ENCODE measurements around the gene FLOT1. TPM values are rescaled to one million over a fixed set of nuclear protein-coding genes. Genes with fewer than 3 reads are reported as not detected.

The FLOT1 gene
- total and polyA plus RNA-seq, 9 of the 15 experiments (the other 6 are each of a cell fraction or from before 2014, with no cell fraction given) = 11.7 to 149 (median 118) TPM

- peak; percentile 15 for TF ChIP-seq TAF9B (IDR thresholded peaks at IDR 0.05; ENCODE audit: partially characterized antibody)
- peak; percentile 32 to 60; a peak in 2 of 4 replicates for TF ChIP-seq KDM1A (IDR thresholded peaks at IDR 0.05)
- no peak for TF ChIP-seq AFF1 (IDR thresholded peaks at IDR 0.05; ENCODE audit: low read depth in 1 of 2, partially characterized antibody in 2 of 2)
- TF ChIP-seq, protein P1, sequence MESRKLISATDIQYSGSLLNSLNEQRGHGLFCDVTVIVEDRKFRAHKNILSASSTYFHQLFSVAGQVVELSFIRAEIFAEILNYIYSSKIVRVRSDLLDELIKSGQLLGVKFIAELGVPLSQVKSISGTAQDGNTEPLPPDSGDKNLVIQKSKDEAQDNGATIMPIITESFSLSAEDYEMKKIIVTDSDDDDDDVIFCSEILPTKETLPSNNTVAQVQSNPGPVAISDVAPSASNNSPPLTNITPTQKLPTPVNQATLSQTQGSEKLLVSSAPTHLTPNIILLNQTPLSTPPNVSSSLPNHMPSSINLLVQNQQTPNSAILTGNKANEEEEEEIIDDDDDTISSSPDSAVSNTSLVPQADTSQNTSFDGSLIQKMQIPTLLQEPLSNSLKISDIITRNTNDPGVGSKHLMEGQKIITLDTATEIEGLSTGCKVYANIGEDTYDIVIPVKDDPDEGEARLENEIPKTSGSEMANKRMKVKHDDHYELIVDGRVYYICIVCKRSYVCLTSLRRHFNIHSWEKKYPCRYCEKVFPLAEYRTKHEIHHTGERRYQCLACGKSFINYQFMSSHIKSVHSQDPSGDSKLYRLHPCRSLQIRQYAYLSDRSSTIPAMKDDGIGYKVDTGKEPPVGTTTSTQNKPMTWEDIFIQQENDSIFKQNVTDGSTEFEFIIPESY (CRISPR knock-in tag; IDR thresholded peaks at IDR 0.05) = 0 out of 2 replicates have a peak, but pooled peaks have one; percentile 32
- no peak for TF ChIP-seq MAFG (tag; conservative IDR thresholded peaks at IDR 0.05)
- no peak for TF ChIP-seq RFX7 (CRISPR knock-in tag; IDR thresholded peaks at IDR 0.05)
- TF ChIP-seq HNRNPLL (IDR thresholded peaks at IDR 0.05; ENCODE audit: low read depth, low read length, poor library complexity, severe bottlenecking) = no peak
- TF ChIP-seq SNIP1 (IDR thresholded peaks at IDR 0.05; ENCODE audit: low read depth) = no peak
- TF ChIP-seq, protein P2, sequence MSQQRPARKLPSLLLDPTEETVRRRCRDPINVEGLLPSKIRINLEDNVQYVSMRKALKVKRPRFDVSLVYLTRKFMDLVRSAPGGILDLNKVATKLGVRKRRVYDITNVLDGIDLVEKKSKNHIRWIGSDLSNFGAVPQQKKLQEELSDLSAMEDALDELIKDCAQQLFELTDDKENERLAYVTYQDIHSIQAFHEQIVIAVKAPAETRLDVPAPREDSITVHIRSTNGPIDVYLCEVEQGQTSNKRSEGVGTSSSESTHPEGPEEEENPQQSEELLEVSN (IDR thresholded peaks at IDR 0.05; ENCODE audit: borderline replicate concordance in 1 of 2, extremely low read depth in 1 of 2, insufficient read depth in 1 of 2, insufficient read length in 1 of 2, low read depth in 1 of 2, low read length in 1 of 2, poor library complexity in 1 of 2, severe bottlenecking in 1 of 2) = no peak
- TF ChIP-seq, protein P3, sequence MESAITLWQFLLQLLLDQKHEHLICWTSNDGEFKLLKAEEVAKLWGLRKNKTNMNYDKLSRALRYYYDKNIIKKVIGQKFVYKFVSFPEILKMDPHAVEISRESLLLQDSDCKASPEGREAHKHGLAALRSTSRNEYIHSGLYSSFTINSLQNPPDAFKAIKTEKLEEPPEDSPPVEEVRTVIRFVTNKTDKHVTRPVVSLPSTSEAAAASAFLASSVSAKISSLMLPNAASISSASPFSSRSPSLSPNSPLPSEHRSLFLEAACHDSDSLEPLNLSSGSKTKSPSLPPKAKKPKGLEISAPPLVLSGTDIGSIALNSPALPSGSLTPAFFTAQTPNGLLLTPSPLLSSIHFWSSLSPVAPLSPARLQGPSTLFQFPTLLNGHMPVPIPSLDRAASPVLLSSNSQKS (CRISPR knock-in tag; IDR thresholded peaks at IDR 0.05) = no peak
- TF ChIP-seq ZNF143 (CRISPR knock-in tag; IDR thresholded peaks at IDR 0.05) = no peak
- TF ChIP-seq, protein P4, sequence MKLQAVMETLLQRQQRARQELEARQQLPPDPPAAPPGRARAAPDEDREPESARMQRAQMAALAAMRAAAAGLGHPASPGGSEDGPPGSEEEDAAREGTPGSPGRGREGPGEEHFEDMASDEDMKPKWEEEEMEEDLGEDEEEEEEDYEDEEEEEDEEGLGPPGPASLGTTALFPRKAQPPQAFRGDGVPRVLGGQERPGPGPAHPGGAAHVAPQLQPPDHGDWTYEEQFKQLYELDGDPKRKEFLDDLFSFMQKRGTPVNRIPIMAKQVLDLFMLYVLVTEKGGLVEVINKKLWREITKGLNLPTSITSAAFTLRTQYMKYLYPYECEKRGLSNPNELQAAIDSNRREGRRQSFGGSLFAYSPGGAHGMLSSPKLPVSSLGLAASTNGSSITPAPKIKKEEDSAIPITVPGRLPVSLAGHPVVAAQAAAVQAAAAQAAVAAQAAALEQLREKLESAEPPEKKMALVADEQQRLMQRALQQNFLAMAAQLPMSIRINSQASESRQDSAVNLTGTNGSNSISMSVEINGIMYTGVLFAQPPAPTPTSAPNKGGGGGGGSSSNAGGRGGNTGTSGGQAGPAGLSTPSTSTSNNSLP (IDR thresholded peaks at IDR 0.05; ENCODE audit: borderline replicate concordance, low read depth, low read length) = no peak
- TF ChIP-seq, protein P5, sequence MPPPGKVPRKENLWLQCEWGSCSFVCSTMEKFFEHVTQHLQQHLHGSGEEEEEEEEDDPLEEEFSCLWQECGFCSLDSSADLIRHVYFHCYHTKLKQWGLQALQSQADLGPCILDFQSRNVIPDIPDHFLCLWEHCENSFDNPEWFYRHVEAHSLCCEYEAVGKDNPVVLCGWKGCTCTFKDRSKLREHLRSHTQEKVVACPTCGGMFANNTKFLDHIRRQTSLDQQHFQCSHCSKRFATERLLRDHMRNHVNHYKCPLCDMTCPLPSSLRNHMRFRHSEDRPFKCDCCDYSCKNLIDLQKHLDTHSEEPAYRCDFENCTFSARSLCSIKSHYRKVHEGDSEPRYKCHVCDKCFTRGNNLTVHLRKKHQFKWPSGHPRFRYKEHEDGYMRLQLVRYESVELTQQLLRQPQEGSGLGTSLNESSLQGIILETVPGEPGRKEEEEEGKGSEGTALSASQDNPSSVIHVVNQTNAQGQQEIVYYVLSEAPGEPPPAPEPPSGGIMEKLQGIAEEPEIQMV (tag; conservative IDR thresholded peaks at IDR 0.05; ENCODE audit: low read depth) = no peak
Measured at GRCh38 chr6:30743099-30744053, 889 bp upstream of the FLOT1 start (continued).
